ENCODE results near the gene EPG5.

Gene EPG5

DNA sequence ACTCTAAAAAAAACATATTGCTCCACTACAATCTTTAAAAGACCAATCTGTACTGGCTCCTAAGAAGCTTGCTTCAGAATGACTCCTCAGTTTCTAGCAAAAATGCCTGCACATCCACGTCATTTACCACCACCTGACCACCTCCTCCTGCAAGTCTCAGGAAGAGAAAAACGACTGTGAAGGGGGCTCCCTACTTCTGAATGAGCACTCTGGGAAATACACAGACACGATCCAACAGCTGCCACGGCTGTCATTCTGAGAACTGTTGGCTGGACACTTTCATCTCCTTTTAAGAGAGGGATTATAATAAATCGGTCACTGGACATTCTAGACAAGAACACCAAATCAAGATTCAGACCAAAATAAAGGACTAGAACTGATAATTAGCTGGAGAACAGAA is 21.5 kb downstream of the EPG5 start:
- H3K27ac ChIP-seq = no peak overlapping the region
- TF ChIP-seq CTCF (conservative IDR thresholded peaks at IDR 0.05; ENCODE audit: low read depth) = no peak
- no peak for DNase-seq (ENCODE audit: low spot score)
- ChIA-PET CTCF (no interaction called here), POLR2A (ENCODE audit: low non-redundant PET) (no interaction called here)

- TF ChIP-seq CTCF (conservative IDR thresholded peaks at IDR 0.05; ENCODE audit: low read depth) = no peak
- ChIA-PET POLR2A (ENCODE audit: low non-redundant PET) (no interaction called here), CTCF (no interaction called here)
- H3K27ac ChIP-seq = no peak overlapping the region
- DNase-seq (ENCODE audit: low spot score) = no peak
Observed at GRCh38 chr18:45940724-45941123, 26.4 kb downstream of the EPG5 start.

DNA sequence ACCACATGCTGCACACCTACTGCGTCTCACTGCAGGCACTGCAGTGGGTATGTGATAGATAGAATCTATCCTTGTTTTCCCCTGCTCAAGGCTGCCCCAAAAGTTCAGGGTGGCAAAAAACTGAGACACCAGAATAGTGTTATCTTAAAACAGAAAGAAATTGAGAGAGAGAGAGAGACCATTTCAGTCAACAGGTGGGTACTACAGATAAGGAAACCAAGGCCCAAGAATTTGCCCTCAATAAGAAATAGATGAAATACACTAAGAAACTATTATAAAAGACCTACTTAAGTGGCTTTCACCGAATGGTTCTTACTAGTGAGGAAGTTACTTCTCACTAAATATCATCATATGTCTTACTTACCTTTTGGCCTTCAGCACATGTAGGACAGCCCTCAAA is 27.9 kb downstream of the EPG5 start:
- CTCF ChIA-PET = no interaction called here
- POLR2A ChIA-PET (ENCODE audit: low non-redundant PET) = no interaction called here

DNA sequence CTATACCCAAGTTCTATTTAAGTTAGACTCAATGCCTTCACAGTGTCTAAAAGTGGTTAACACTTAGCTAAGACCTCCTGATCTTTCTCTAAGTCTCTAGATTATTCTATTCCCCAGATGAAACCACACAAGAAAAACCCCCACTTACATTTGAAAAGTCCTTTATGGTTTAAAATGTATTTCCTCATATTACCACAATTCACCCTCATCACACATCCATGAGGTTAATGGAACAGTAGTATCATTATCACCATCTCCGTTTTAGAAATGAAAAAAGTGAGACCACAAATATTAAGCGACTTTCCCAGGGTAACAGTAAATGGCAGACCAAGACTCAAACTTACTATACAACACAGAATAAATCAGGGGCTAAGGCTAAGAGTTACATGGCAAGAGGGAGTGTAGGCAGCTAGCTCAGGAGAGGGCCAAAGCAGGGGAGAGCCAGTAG is 28.6 kb downstream of the EPG5 start:
- ChIA-PET POLR2A (ENCODE audit: low non-redundant PET) (no interaction called here), CTCF (no interaction called here)
- no peak for TF ChIP-seq CTCF (conservative IDR thresholded peaks at IDR 0.05; ENCODE audit: low read depth)
- H3K27ac ChIP-seq = no peak overlapping the region
- DNase-seq (ENCODE audit: low spot score) = no peak

More for the DNA sequence above, 27.9 kb downstream of the EPG5 start:
- no peak for TF ChIP-seq CTCF (conservative IDR thresholded peaks at IDR 0.05; ENCODE audit: low read depth)
- no peak for DNase-seq (ENCODE audit: low spot score)
- no peak overlapping the region for H3K27ac ChIP-seq

GRCh38 chr18:45935591-45936335 is 31.4 kb downstream of the EPG5 start:
- ChIA-PET POLR2A (ENCODE audit: low non-redundant PET) (no interaction called here), CTCF (no interaction called here)
- DNase-seq (ENCODE audit: low spot score) = no peak
- no peak for TF ChIP-seq CTCF (conservative IDR thresholded peaks at IDR 0.05; ENCODE audit: low read depth)
- H3K27ac ChIP-seq = no peak overlapping the region

DNA sequence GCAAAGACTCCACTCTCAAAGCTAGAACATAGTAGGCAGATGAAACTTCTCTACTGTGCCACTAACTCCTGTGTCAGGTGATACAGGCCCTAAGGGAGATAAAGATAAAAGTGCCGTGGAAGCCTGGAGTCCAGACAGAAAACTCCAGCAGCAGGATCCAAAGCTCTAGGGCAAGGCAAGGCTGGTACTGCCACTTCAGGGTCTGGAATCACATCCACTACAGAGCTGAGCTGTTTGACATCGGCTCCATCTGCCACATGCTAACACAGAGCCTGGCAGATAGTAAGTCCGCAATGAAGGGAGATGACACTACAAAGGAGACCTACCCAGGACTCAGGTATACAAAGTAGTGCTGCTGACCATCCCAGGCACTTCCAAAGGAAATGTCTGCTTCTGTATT is 34.4 kb downstream of the EPG5 start:
- H3K27ac ChIP-seq = no peak overlapping the region
- TF ChIP-seq CTCF (conservative IDR thresholded peaks at IDR 0.05; ENCODE audit: low read depth) = no peak
- ChIA-PET POLR2A (ENCODE audit: low non-redundant PET) (no interaction called here), CTCF (no interaction called here)
- DNase-seq (ENCODE audit: low spot score) = no peak

Measured in RWPE1 (cell line).